ENCODE results near the gene SERTAD2. TPM values are rescaled to one million over a fixed set of nuclear protein-coding genes. Genes with fewer than 3 reads are reported as not detected.

The SERTAD2 gene
- total and polyA plus RNA-seq, 2 experiments from 2014 or later: 6.2 to 6.4 TPM

DNA sequence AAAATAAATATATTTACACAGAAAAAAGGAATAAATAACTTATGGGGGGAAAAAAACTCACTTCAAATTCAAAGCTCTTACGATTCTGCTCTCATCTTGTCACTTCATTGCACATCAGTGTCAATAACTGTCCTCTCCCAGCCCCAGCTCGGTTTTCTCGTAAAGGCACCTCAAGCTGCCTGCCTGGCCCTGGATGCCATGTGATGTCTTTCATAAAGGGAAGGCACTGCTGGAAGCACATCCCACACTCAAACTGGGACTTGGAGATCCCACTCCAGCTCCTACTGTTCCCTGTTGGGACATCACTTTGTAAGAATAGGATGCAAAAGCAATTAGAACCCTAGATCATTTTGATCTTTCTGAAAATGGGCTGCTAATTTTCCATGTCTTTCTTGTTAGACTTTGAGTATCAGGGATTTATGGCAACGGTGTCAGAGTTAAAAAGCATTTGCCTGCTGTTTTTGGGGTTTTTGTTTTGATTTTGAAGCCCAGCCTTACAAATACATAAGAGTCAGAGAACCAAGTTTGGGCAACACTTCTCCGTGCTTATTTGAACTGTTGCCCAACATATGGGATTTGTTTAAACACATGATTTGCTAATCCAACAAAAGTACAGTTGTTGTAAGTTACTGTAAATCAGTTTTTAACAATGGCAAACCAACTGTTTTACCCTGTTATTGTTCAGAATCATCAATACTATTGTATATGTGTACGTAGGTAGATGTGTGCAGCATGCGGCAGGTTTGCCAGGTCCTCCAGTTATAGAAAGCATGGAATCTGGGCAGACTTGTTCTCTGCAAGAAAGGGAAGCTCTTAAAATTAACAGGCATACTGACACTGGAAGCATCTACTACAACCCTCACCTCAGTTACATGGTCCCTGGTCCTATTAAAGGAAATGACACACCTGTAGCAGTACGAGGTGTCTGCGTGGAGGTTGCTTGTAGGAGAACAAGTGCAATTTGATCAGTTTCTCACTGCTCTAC lies 20.6 kb downstream of the SERTAD2 start:
- peaks cover 8% of the 10 kb centered on the region for H3K79me2 ChIP-seq (replicated peaks; ENCODE audit: insufficient read depth)
- no peak overlapping the region for H2AFZ ChIP-seq
- peaks cover 12% of the 10 kb centered on the region; the same call in 1 of the 2 replicates for H4K20me1 ChIP-seq (replicated peaks; ENCODE audit: insufficient read depth)
- Mint-ChIP-seq H3K4me1 (peaks cover 34% of the 10 kb centered on the region), H3K27me3 (ENCODE audit: insufficient read depth, low read depth, poor library complexity) (peaks cover 3% of the 10 kb centered on the region), H3K9me3 (no peaks in the 10 kb centered on the region), H3K4me3 (no peak overlapping the region), H3K36me3 (ENCODE audit: low read depth) (peaks cover 15% of the 10 kb centered on the region), H3K27ac (no peak overlapping the region; the same call in 1 of the 2 replicates)
- no peak overlapping the region for H3K27ac ChIP-seq (ENCODE audit: low read depth)
- H3K4me2 ChIP-seq: no peak overlapping the region
- no peaks in the 10 kb centered on the region for H3K36me3 ChIP-seq (ENCODE audit: insufficient read depth)
- ATAC-seq (no peak), DNase-seq (ENCODE audit: low spot score) (no peak)
- no peaks in the 10 kb centered on the region for H3K9me2 ChIP-seq (ENCODE audit: insufficient read depth)
- H3K27me3 ChIP-seq (ENCODE audit: insufficient read depth): no peaks in the 10 kb centered on the region
- H3K4me3 ChIP-seq: no peak overlapping the region
- peaks cover 29% of the 10 kb centered on the region for H3K4me1 ChIP-seq (ENCODE audit: insufficient read depth)
- TF ChIP-seq EZH2 (IDR thresholded peaks at IDR 0.05; ENCODE audit: low read depth, unreplicated experiment): no peak
- TF ChIP-seq, protein P1, sequence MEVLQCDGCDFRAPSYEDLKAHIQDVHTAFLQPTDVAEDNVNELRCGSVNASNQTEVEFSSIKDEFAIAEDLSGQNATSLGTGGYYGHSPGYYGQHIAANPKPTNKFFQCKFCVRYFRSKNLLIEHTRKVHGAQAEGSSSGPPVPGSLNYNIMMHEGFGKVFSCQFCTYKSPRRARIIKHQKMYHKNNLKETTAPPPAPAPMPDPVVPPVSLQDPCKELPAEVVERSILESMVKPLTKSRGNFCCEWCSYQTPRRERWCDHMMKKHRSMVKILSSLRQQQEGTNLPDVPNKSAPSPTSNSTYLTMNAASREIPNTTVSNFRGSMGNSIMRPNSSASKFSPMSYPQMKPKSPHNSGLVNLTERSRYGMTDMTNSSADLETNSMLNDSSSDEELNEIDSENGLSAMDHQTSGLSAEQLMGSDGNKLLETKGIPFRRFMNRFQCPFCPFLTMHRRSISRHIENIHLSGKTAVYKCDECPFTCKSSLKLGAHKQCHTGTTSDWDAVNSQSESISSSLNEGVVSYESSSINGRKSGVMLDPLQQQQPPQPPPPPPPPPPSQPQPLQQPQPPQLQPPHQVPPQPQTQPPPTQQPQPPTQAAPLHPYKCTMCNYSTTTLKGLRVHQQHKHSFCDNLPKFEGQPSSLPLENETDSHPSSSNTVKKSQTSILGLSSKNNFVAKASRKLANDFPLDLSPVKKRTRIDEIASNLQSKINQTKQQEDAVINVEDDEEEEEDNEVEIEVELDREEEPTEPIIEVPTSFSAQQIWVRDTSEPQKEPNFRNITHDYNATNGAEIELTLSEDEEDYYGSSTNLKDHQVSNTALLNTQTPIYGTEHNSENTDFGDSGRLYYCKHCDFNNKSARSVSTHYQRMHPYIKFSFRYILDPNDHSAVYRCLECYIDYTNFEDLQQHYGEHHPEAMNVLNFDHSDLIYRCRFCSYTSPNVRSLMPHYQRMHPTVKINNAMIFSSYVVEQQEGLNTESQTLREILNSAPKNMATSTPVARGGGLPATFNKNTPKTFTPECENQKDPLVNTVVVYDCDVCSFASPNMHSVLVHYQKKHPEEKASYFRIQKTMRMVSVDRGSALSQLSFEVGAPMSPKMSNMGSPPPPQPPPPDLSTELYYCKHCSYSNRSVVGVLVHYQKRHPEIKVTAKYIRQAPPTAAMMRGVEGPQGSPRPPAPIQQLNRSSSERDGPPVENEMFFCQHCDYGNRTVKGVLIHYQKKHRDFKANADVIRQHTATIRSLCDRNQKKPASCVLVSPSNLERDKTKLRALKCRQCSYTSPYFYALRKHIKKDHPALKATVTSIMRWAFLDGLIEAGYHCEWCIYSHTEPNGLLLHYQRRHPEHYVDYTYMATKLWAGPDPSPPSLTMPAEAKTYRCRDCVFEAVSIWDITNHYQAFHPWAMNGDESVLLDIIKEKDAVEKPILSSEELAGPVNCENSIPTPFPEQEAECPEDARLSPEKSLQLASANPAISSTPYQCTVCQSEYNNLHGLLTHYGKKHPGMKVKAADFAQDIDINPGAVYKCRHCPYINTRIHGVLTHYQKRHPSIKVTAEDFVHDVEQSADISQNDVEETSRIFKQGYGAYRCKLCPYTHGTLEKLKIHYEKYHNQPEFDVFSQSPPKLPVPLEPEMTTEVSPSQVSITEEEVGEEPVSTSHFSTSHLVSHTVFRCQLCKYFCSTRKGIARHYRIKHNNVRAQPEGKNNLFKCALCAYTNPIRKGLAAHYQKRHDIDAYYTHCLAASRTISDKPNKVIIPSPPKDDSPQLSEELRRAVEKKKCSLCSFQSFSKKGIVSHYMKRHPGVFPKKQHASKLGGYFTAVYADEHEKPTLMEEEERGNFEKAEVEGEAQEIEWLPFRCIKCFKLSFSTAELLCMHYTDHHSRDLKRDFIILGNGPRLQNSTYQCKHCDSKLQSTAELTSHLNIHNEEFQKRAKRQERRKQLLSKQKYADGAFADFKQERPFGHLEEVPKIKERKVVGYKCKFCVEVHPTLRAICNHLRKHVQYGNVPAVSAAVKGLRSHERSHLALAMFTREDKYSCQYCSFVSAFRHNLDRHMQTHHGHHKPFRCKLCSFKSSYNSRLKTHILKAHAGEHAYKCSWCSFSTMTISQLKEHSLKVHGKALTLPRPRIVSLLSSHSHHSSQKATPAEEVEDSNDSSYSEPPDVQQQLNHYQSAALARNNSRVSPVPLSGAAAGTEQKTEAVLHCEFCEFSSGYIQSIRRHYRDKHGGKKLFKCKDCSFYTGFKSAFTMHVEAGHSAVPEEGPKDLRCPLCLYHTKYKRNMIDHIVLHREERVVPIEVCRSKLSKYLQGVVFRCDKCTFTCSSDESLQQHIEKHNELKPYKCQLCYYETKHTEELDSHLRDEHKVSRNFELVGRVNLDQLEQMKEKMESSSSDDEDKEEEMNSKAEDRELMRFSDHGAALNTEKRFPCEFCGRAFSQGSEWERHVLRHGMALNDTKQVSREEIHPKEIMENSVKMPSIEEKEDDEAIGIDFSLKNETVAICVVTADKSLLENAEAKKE (CRISPR knock-in tag; IDR thresholded peaks at IDR 0.05): no peak
- TF ChIP-seq POLR2AphosphoS5 (IDR thresholded peaks at IDR 0.05; ENCODE audit: low read depth): no peak
- no peak for TF ChIP-seq CREB1 (CRISPR knock-in tag; IDR thresholded peaks at IDR 0.05; ENCODE audit: low read depth)
- no peak for TF ChIP-seq JUNB (IDR thresholded peaks at IDR 0.05; ENCODE audit: unreplicated experiment)
- TF ChIP-seq, protein P2, sequence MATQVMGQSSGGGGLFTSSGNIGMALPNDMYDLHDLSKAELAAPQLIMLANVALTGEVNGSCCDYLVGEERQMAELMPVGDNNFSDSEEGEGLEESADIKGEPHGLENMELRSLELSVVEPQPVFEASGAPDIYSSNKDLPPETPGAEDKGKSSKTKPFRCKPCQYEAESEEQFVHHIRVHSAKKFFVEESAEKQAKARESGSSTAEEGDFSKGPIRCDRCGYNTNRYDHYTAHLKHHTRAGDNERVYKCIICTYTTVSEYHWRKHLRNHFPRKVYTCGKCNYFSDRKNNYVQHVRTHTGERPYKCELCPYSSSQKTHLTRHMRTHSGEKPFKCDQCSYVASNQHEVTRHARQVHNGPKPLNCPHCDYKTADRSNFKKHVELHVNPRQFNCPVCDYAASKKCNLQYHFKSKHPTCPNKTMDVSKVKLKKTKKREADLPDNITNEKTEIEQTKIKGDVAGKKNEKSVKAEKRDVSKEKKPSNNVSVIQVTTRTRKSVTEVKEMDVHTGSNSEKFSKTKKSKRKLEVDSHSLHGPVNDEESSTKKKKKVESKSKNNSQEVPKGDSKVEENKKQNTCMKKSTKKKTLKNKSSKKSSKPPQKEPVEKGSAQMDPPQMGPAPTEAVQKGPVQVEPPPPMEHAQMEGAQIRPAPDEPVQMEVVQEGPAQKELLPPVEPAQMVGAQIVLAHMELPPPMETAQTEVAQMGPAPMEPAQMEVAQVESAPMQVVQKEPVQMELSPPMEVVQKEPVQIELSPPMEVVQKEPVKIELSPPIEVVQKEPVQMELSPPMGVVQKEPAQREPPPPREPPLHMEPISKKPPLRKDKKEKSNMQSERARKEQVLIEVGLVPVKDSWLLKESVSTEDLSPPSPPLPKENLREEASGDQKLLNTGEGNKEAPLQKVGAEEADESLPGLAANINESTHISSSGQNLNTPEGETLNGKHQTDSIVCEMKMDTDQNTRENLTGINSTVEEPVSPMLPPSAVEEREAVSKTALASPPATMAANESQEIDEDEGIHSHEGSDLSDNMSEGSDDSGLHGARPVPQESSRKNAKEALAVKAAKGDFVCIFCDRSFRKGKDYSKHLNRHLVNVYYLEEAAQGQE (IDR thresholded peaks at IDR 0.05; ENCODE audit: unreplicated experiment): no peak
- no peak for TF ChIP-seq ZNF114 (CRISPR knock-in tag; IDR thresholded peaks at IDR 0.05)
- TF ChIP-seq EZH2phosphoT487 (IDR thresholded peaks at IDR 0.05; ENCODE audit: unreplicated experiment): no peak
- TF ChIP-seq ZNF331 (CRISPR knock-in tag; IDR thresholded peaks at IDR 0.05; ENCODE audit: low read depth): no peak
- TF ChIP-seq NANOG (IDR thresholded peaks at IDR 0.05; ENCODE audit: borderline replicate concordance): no peak
- H3F3A ChIP-seq (replicated peaks; ENCODE audit: low read depth): no peaks in the 10 kb centered on the region

Measured in GM23338 (cell line).